GM13976 (cell line): ENCODE measurements around the gene SLC37A3.

ENCODE experiments used
- DNase-seq: peaks from one replicate; pipeline ENCODE4 v3.0.0; 2012; ENCODE audit warnings: low spot score
- in situ Hi-C: fragments of 300-500 bp; cut with MboI; formaldehyde crosslinking; loops from one replicate; pipeline ENCODE4 v1.12.0; 2022; ENCODE audit warnings: low sequenced_read_pairs, mixed read lengths, inconsistent platforms; ENCODE audit not compliant: unreplicated experiment
- TF ChIP-seq, protein P1 (sequence below): IDR thresholded peaks from 2 replicates; pipeline ENCODE4 v1.5.1; 2012; ENCODE audit warnings: borderline replicate concordance, mild to moderate bottlenecking; ENCODE audit not compliant: insufficient read depth; ENCODE audit errors: extremely low read depth, missing control alignments, control extremely low read depth

Gene SLC37A3

DNA sequence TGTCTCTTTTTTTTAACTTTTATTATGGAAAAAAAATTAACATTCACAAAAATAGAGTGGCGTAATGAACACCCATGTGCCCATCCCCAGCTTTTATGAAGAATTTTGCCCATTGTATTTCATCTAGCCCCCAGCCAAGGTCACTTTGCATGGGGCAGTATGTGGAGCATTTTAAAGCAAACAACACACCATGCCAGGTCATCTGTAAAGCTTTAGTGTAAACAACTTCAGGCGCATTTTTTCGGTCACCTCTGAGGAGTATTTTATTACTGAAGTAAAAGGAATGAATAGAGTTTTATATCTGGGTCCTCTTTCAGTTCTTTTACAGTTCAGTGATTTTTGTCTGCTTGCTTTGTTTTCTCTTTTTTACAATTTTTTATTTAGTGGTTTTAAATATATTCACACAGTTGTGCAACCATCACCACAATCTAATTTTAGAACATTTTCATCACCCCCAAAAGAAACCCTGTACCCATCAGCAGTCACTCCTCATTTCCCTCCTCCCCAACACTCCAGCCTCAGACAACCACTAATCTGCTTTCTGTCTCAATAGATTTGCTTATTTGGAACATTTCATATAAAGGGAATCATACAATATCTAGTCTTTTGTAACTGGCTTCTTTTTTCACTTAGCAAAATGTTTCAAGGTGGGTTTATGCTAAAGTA is 87.9 kb downstream of the SLC37A3 start:
- DNase-seq = no peak

DNA sequence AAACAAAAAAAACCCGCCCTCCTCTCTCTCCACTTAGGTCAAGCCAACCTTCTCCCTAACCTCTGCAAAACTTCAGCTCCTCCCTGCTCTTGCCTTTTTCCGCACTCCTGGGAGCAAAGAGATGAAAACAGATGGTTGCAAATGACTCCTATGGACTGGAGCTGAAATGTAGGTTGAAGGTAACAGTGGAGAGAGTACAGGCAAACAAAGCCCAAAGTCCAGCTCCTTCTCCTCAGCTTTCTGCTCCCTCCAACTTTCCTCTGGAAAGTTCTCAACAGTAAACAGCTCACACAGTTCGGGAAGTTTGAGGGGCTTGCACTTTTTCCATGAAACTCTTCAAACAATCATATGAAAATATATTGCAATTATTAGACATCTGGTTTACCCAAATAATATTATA is 90.3 kb downstream of the SLC37A3 start:
- DNase-seq = no peak
- TF ChIP-seq, protein P1, sequence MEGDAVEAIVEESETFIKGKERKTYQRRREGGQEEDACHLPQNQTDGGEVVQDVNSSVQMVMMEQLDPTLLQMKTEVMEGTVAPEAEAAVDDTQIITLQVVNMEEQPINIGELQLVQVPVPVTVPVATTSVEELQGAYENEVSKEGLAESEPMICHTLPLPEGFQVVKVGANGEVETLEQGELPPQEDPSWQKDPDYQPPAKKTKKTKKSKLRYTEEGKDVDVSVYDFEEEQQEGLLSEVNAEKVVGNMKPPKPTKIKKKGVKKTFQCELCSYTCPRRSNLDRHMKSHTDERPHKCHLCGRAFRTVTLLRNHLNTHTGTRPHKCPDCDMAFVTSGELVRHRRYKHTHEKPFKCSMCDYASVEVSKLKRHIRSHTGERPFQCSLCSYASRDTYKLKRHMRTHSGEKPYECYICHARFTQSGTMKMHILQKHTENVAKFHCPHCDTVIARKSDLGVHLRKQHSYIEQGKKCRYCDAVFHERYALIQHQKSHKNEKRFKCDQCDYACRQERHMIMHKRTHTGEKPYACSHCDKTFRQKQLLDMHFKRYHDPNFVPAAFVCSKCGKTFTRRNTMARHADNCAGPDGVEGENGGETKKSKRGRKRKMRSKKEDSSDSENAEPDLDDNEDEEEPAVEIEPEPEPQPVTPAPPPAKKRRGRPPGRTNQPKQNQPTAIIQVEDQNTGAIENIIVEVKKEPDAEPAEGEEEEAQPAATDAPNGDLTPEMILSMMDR = no peak
- in situ Hi-C loops = no loop called here

More for the DNA sequence above, 87.9 kb downstream of the SLC37A3 start:
- TF ChIP-seq, protein P1 = no peak
- in situ Hi-C loops = no loop called here

DNA sequence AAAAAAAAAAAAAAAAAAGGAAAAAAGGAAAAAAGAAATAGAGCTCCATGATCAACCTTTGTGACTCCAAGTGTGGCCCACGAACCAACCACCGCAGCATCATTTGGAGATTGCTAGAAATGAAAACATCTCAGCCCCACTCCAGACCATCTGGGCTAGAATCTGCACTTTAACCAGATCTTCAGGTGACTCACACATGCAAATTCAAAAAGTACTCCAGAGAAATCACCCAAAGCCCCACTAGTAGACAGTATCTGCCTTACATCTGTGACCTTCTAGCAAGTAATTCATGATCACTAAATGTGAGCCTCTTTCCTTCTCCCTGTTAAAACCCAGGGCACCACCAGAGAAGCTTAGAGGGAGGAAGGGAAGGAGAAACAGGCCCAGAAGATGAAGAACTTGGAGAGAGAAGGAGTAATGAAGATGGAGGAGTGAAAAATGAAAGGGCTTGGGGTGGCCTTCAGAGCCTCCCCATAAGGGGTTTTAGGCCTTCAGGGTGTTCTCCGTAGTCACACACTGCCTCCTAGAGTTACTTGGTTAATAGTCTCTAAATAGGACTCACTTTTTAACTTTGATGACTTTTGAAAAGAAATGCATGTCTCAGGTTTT is 94.0 kb downstream of the SLC37A3 start:
- peak; percentile 58 for DNase-seq
- in situ Hi-C loops = no loop called here
- TF ChIP-seq, protein P1 = no peak

DNA sequence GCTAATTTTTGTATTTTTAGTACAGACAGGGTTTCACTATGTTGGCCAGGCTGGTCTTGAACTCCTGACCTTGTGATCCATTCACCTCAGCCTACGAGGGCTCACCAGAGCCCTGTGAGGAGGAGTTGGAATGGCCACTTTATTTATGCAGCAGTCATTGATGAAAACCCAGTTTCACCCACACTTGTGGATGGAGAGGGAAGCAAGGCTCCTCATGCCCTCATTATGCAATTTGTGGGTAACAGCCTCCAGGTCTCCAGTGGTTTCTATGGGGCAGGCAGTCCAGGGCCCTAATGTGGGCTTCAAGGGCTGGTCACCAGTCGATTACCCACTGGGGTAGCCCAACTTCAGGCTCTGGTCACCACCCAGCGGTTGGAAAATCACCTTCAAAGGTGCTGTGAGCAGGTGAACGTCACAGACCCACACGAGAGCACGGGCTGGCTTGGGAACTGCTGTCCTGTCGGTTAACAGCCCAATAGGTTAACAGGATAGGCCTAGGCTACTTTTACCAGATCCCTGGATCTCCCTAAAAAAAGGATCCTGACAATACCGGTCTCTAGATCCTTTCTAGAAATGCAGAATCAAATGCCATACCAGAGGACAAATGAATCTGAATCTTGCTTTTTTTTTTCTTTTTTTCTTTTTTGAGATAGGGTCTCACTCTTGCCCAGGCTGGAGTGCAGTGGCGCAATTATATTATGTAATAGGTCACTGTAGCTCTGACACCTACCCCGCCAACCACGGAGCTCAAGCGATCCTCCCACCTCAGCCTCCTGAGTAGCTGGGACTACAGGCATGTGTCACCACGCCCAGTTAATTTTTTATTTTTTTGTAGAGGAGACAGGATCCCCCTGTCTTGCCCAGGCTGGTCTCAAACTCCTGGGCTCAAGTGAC is 97.8 kb downstream of the SLC37A3 start:
- TF ChIP-seq, protein P1 = no peak
- DNase-seq = no peak
- in situ Hi-C loops = no loop called here

DNA sequence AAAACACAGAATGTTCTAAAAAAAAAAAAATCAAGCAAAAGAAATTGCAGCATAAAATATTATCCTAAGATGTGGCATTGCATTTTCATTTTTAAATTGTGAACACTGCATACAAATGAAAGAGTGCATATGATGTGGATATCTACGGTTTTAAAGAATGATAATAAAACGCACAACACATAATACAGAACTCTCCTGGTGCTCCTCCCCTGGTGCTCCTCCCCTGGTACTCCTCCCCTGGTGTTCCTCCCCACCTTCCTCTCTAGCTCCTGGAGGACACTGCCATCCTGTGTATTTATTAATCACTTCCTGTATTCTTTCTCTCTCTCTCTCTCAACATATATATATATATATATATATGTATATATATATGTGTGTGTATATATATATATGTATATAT is 100.1 kb downstream of the SLC37A3 start:
- TF ChIP-seq, protein P1 = no peak
- in situ Hi-C loops = no loop called here
- no peak for DNase-seq

DNA sequence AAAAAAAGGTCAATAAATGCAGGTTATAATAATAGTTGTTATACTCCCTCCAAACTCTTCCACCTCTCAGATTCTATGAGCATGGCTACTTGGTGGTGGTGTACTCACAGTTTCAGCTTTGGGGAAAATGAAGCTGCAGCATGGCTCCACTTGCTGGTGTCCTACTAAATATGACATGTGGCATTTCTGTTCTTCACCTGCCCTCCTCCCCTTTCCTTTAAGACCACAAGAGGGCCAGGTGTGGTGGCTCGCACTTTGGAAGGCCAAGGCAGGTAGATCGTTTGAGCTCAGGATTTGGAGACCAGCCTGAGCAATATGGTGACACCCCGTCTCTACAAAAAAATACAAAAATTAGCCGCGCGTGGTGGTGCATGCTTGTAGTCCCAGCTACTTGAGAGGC is 101.1 kb downstream of the SLC37A3 start:
- no peak for DNase-seq
- in situ Hi-C loops = no loop called here
- TF ChIP-seq, protein P1 = no peak
